COLO829 (cell line): ENCODE measurements around the gene DNAJA1.
"Not testable (repeated sequence)": the region's sequence is repeated elsewhere in the genome, so short reads cannot be mapped to it uniquely, and the experiment has no call there.

Source experiments
- DNase-seq: peaks from one replicate; pipeline ENCODE4 v3.0.0; 2012; ENCODE audit warnings: low spot score

The DNAJA1 gene

DNA sequence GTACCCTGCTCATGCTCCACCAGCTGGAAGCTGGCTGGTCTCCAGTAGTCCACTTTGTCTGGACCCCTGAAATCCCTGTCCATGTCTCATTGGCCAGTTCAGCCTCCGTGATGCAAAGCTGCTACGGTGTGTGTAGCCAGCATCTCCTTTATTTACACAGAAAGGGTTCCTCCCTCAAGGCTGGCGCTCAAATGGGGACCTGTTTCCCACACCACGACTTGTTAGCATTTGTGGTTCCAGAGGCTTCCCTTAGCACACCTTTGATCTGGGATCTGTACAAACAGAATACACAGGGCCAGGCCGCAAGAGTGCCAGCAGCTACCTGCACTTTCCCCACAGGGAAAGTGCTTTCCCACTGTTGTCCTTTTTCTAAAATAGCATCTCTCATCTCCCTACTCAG lies 57.1 kb downstream of the DNAJA1 start:
- DNase-seq, result no peak

DNA sequence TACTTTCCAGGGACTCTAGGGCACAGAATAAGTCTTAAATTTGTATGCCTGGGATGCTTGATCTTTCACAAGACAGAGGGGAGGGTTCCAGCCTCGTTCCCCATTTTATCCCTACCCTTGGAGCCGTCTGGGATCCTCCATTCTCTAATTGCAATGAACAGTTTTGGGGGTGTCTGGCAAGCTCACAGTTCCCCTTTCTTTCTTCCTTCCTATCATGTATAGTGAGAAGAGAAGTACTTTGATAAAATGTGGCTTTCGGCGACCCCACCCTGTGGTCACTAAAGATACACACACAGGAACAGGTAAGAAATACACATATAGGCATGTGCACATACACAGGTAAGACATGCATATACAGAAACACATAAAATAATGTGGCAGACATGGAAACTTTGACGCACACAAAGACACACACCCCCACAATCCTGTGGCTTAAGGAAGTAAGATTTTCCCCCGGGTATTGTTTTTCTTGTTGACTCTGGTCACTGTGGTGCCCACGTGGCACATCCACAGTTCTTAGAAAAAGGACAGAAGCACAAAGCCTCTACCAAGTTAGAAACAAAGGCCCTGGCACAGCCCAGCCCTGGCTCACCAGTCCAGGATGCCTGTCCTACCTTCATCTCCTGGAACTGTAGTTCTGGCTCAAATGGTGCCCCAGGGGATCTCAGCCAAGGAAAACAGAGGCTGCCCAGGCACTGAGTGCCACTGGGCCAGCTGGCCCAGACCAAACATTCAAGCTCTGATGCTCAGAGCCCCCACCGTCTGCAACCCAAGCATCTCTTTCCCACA lies 57.7 kb downstream of the DNAJA1 start:
- DNase-seq, result no peak

GRCh38 chr9:33085672-33086071 lies 60.6 kb downstream of the DNAJA1 start:
- DNase-seq, result not testable (repeated sequence)
